Measurements from ENCODE around the gene GJC2.

GRCh38 chr1:228152918-228153258 is 3.2 kb downstream of the GJC2 start:
- TF ChIP-seq SMAD3 (CRISPR knock-in tag; IDR thresholded peaks at IDR 0.05; ENCODE audit: borderline replicate concordance) (no peak), CTCF (IDR thresholded peaks at IDR 0.05) (no peak), USF2 (CRISPR knock-in tag; IDR thresholded peaks at IDR 0.05) (no peak), ATF3 (CRISPR knock-in tag; conservative IDR thresholded peaks at IDR 0.05) (no peak), ZNF138 (CRISPR knock-in tag; conservative IDR thresholded peaks at IDR 0.05) (no peak)
